Endothelial cell of hepatic sinusoid (primary cell): ENCODE results near the gene DKK3.

Experiments used
- in situ Hi-C: cut with HindIII; loops from 2 replicates; pipeline ENCODE4 v1.10.0; 2017; ENCODE audit warnings: low sequenced_read_pairs

The DKK3 gene

DNA sequence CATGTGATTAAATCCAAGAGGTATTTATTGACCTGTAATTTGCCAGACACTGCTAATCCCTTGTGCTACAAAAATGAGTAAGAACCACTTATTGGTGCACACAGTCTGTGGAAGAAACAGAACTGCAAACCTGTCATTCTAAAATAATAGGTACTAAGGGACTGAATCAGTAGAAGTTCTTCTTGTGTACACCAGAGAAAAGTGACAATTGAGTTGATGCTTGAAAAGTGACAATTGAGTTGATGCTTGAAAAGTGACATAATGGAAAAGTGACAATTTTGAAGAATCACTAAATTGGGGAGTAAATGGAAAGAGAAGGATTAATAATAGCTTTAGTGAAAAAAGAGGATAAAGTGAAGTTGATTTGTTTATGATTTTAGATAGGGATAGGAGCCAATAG lies 56.4 kb downstream of the DKK3 start:
- in situ Hi-C loops: no loop called here

DNA sequence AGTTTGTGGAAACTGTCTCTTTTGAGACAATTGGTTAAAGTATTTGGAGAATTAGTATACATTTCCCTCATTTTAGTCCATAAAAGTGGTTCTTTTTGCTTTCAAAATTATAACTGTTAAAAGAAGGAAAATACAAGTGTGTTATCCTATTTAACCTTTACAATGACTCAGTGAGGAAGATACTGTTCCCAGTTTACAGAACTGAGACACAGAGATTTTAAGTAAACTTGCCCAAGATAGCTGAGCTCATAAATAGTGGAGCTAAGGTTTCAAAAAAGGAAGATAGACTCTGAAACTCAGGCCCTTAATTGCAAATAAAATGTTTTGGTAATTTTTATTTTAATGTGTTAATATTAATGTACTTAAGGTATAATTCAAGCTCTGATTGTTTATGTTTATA lies 58.9 kb downstream of the DKK3 start:
- in situ Hi-C loops: no loop called here

DNA sequence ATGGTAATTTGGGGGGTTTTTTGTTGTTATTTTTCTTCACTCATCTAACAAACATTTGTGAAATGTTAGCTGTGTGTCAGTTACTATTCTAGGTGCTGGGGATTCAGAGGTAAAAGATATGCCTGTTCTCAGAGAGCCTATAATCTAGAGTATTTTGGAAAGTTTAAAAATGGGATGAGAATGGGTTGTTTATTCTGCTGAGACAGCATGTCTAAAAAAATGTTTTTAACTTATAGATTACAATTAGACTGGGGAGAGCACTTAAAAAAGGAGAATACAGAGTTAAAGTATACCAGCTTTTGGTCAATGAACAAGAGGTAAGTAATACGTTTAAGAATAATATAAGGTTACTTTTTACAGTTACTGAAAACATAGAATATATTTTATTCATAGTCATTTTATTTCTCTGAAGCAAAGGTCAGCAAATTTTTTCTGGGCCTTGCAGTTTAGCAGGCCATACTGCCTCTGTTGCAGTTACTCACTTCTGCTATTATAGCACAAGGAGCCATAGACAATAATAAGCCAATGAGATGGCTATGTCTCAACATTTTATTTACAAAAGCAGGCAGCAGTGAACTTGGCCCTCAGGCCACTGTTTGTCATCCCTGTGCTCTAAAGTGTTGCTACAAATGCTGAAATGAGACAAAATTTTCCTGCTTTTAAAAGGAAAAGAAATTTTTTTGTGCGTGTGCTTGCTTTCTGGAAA lies 60.0 kb downstream of the DKK3 start:
- in situ Hi-C loops: no loop called here

DNA sequence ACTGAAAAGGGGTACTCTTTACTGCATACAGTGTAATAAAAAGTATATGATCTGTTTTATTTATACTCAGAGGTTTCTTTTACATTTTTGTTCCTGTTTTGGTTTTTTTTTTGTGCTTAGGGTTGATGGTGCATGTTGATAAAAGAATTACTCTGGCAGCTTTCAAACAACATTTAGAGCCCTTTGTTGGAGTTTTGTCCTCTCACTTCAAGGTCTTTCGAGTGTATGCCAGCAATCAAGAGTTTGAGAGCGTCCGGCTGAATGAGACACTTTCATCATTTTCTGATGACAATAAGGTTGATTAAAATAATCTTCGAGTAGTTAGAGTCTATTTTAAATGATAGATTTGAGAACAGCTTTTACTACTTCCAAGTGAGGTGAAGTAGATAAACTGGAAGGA lies 60.6 kb downstream of the DKK3 start:
- in situ Hi-C loops: no loop called here

DNA sequence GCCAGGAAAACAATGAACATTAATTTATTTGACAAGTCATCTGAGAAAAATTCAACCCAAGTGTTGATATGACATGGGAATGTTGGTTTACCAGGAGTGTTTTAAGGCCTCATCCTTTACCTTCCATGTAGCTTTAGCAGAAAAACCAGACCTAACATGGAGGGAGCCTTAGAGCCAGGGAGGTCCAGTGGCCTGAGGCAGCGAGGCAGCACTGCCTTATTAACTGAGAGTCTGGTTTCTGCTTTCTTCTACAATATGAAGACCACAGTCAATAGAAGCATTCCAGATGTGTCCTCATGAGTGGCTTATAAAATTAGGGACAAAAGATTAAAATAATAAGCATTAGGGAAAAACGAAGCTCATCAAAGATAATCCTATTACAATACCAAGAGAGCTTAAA lies 61.5 kb downstream of the DKK3 start:
- in situ Hi-C loops: no loop called here

DNA sequence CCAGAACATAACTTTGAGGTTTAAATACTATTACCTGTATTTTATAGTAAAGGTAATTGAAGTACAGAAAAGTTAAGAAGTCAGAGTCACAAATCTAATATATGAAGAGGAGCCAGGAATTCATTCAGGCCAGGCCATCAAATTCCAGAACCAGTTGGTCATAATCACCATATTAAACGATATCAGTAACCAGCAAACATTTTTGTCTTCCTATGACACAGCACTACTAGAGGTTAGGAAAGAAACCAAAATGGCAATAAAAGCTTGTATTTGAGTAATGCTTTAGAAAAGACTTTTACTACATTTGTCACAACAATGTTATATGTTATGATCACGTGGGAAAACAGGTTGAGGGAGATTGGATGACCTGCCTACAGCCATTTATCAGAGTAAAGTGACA lies 62.2 kb downstream of the DKK3 start:
- in situ Hi-C loops: no loop called here

DNA sequence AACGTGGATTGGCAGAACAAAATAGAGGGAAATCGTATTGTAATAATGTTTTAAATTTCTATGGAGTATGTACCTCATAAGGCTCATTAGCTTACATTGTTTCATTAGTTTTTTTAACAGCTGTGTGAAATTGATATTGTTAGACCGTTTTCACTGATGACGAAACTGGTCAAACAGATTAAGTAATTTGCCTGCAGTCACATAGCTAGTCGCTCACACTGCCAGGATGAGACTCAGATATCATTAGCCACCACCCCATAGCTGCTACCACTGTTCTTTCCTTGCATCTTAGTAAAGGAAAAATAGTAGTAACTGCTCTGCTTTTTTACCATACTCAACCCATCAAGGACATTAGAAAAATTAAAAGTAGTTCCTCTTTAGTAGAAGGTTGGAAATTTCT lies 64.0 kb downstream of the DKK3 start:
- in situ Hi-C loops: no loop called here

DNA sequence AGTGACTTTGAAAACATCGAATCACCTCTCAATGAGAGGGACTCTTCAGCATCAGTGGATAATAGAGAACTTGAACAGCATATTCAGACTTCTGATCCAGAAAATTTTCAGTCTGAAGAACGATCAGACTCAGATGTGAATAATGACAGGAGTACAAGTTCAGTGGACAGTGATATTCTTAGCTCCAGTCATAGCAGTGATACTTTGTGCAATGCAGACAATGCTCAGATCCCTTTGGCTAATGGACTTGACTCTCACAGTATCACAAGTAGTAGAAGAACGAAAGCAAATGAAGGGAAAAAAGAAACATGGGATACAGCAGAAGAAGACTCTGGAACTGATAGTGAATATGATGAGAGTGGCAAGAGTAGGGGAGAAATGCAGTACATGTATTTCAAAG lies 65.8 kb downstream of the DKK3 start:
- in situ Hi-C loops: no loop called here

DNA sequence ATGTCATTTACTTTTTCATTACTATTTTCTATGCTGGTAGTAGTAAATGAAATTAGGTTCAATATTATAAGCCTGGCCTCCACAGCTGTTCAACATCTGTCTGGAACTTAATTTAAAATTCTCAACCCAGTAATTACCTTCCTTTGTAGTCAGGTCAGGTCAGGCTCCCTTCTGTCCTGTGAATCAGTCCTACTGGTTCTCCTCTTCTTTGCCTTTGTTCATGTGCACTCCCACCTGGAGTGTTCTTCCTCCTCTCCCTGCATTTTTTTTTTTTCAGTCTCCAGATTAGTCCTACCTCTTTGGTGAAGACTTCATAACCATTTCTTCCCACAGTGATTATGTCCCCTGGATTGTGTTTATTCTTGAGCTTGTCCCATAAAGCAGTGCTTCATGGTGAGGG lies 67.9 kb downstream of the DKK3 start:
- in situ Hi-C loops: no loop called here

DNA sequence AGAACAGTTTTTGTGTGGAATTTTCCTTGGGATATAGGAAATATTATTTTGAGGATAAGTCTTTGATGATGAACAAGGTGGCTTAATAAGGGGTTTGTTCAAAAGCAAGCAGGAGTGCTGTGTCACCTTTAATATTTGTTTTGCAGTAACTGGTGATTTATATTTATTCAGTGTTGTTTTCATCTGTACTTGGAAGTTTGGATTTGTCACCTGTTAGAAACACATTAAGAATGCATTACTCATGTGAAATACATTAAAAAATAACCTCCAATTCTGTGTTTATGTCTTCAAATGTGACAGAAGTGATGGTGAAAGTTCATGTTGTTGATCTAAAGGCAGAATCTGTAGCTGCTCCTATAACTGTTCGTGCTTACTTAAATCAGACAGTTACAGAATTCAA lies 70.5 kb downstream of the DKK3 start:
- in situ Hi-C loops: no loop called here

DNA sequence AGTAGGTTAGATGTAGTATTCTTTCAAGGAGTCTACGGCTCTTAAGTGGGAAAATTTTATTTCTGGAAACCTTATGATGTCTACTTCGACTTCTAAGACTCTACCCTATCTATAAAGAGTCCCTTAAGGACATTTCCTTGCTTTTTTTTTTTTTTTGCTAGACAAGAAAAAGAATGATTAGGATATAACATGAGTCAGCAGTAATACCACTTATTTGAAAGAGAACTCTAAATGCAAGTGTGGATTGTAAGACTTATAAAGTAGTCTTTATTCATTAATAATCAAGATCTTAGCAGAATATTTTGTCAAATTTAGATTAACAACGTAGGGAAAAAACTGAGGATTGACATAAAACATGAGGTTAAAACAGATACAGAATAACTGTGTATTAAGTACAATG lies 71.0 kb downstream of the DKK3 start:
- in situ Hi-C loops: no loop called here

DNA sequence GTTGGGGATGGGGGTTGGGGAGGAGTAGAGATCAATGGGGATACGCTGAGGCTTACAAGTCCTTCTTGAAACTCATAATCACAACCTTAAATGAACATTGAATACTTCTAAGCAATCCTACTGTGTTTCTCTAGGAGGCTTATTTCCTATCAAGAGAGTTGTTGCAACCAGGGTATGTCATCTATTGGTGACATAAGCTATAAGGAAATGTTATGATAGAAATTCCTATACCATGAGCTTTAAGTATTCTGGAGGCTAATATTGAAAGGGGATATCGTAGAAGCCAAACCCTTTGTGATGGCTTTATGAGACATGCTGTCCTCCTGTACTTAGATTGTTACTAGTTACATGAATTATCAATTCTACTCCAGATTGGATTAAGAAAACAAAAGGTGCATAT lies 72.9 kb downstream of the DKK3 start:
- in situ Hi-C loops: no loop called here

DNA sequence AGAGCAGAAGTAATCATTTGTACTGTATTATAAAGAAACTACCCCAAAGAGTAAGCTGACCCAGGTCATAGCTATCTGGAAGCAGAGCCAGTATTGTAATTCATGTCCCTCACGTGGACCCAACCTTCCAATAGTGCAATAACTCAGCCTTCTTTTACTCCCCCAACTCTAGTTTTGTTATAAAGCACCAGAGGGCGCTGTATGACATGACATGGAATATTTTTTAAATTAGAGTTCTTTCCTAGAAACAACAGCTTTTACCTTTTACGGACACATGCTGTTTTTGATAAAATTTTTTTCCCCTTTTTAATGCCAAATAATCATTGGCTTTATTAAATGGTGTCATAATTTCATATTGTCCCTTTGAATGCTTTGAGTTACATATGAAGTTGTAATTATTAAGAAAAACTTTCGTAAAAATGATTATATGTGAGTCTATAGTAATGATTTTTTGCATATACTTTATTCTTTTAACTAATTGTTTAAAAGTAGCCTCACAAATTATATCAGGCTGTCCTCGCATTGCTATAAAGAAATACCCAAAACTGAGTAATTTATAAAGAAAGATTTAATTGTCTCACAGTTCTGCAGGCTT lies 76.9 kb downstream of the DKK3 start:
- in situ Hi-C loops: no loop called here

DNA sequence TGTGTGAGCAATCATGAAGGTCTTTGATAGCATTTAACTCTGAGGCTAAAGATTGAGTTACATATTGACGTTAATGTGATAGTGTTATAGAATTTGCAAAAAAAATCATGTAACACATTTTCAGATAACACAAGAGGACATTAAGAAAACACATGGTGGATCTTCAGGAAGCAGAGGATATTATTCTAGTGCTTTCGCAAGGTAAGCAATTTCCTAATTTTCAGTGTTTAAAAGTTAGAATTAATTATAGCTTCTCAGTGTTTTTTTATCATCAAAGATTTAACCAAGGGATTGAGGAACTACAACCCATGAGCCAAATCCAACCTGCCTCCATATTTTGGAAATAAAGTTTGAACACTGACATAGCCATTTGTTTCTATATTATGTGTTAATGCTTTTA lies 78.5 kb downstream of the DKK3 start:
- in situ Hi-C loops: no loop called here

DNA sequence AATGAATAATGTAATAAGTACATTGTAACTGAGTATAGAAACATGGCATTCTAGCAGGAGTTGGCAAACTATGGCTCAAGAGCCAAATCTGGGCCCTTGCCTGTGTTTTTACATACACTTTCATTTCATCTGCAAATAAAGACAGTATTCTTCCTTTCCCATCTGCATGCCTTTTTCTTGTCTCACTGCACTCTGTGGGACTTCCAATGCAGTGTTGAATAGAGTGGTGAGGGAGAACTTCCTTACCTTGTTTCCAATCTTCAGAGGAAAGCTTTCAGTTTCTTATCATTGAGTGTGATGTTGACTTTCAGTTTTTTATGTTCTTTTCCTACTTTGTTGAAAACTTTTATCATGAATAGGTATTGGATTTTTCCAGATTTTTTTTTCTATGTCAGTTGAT lies 84.6 kb downstream of the DKK3 start:
- in situ Hi-C loops: no loop called here

DNA sequence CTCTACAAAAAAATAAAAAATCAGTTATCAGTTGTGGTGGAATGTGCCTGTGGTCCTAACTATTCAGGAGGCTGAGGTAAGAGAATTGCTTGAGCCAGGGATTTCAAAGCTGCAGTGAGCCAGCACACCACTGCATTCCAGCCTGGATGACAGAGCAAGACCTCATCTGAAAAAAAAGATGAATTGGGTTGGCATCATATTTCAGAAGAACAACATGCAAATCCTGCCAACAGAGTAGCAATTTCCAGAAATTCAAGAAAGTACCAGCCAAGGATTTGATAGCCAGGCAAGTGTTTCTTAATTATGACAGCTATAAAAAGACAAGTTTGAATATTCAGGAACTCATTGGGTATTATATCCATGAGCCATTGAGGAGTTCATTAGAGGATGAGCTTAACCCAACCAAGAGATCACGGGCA lies 91.4 kb downstream of the DKK3 start:
- in situ Hi-C loops: loop anchor here (5.0 kb wide), 1 partner anchor 40 kb away; no protein-coding TSS in a partner anchor

DNA sequence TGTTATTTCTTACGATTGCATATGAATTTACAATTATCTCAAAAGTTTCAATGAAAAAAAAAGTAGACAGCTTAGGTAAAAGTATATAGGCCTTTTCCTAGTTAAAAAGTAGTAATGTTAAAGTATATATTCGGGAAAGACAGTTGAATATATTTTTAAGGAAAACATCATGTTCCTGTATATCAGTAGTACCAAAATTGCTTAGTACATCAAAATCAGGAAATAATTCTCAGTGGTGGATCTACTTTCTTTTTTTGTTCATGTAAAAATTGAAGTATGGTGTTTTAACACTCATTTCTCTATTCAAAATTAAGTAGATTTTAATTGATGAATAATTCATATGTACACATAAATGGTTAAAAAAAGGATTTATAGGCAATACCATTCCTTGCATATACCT lies 92.8 kb downstream of the DKK3 start:
- in situ Hi-C loops: loop anchor here (5.0 kb wide), 1 partner anchor 38 kb away; no protein-coding TSS in a partner anchor

DNA sequence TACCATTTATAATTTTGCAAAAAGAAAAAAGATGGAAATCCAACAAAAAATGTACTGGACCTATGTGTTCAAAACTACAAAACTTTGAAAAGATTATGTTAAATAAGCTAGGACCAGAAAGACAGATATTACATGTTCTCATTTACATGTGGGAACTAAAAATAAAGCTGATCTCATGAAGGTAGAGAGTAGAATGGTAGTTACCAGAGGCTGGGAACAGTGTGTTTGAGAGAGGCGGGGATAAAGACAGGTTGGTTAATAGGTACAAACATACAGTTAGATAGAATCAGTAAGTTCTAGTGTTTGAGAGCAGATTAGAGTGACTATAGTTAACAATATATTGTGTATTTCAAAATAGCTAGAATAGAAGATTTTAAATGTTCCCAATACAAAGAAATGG lies 95.0 kb downstream of the DKK3 start:
- in situ Hi-C loops: no loop called here
